ENCODE data around the gene OR6B1. TPM values are rescaled to one million over a fixed set of nuclear protein-coding genes. Genes with fewer than 3 reads are reported as not detected.

OR6B1 gene
- total RNA-seq, 2 experiments from 2014 or later, result not detected

GRCh38 chr7:143979359-143979758 is 20.8 kb upstream of the OR6B1 start:
- Histone ChIP-seq H3K4me1 (ENCODE audit: insufficient read depth, low read length) (no peaks in the 10 kb centered on the region), H3K9me3 (ENCODE audit: control insufficient read depth in 1 of 2, insufficient read depth in 1 of 2, low read length in 2 of 2) (peaks cover 0 to 6% of the 10 kb centered on the region in 2 experiments), H3K27me3 (ENCODE audit: control insufficient read depth in 1 of 2, insufficient read depth in 2 of 2, low read length in 2 of 2) (peaks cover 0 to 2% of the 10 kb centered on the region in 2 experiments), H3K27ac (ENCODE audit: low read depth in 1 of 2, low read length in 2 of 2) (no peak overlapping the region), H3K36me3 (ENCODE audit: insufficient read depth, low read length) (no peaks in the 10 kb centered on the region), H3K4me3 (ENCODE audit: low read length) (no peak overlapping the region)
- DNase-seq (no peak), ATAC-seq (ENCODE audit: poor library complexity) (no peak)
- Mint-ChIP-seq H3K9me3 (no peaks in the 10 kb centered on the region), H3K27ac (no peak overlapping the region), H3K4me3 (no peak overlapping the region), H3K36me3 (ENCODE audit: low read depth) (no peaks in the 10 kb centered on the region), H3K4me1 (ENCODE audit: low read depth) (no peaks in the 10 kb centered on the region), H3K27me3 (peaks cover 14% of the 10 kb centered on the region)
- intact Hi-C loops (cut with DNase I, micrococcal nuclease), result no loop called here
- CTCF ChIA-PET, result no interaction called here
- TF ChIP-seq CTCF (IDR thresholded peaks at IDR 0.05), result no peak
- POLR2A ChIA-PET, result no interaction called here

- Histone ChIP-seq H3K9me3 (ENCODE audit: control insufficient read depth in 1 of 2, insufficient read depth in 1 of 2, low read length in 2 of 2) (peaks cover 0 to 6% of the 10 kb centered on the region in 2 experiments), H3K27ac (ENCODE audit: low read depth in 1 of 2, low read length in 2 of 2) (no peak overlapping the region), H3K27me3 (ENCODE audit: control insufficient read depth in 1 of 2, insufficient read depth in 2 of 2, low read length in 2 of 2) (no peaks in the 10 kb centered on the region), H3K4me3 (ENCODE audit: low read length) (no peak overlapping the region), H3K36me3 (ENCODE audit: insufficient read depth, low read length) (no peaks in the 10 kb centered on the region), H3K4me1 (ENCODE audit: insufficient read depth, low read length) (no peaks in the 10 kb centered on the region)
- intact Hi-C loops (cut with DNase I, micrococcal nuclease), result no loop called here
- CTCF ChIA-PET, result no interaction called here
- Mint-ChIP-seq H3K36me3 (ENCODE audit: low read depth) (no peaks in the 10 kb centered on the region), H3K4me1 (ENCODE audit: low read depth) (no peaks in the 10 kb centered on the region), H3K27me3 (peaks cover 7% of the 10 kb centered on the region), H3K27ac (no peak overlapping the region), H3K9me3 (no peaks in the 10 kb centered on the region), H3K4me3 (no peak overlapping the region)
- no peak for ATAC-seq (ENCODE audit: poor library complexity)
- no peak for DNase-seq
- no peak for TF ChIP-seq CTCF (IDR thresholded peaks at IDR 0.05)
- POLR2A ChIA-PET, result no interaction called here
Observed at GRCh38 chr7:143979998-143980397, 20.1 kb upstream of the OR6B1 start.

- Mint-ChIP-seq H3K36me3 (ENCODE audit: low read depth) (no peaks in the 10 kb centered on the region), H3K27ac (no peak overlapping the region), H3K9me3 (no peaks in the 10 kb centered on the region), H3K4me1 (ENCODE audit: low read depth) (no peaks in the 10 kb centered on the region), H3K27me3 (peaks cover 6% of the 10 kb centered on the region), H3K4me3 (no peak overlapping the region)
- ATAC-seq (ENCODE audit: poor library complexity) (no peak), DNase-seq (no peak)
- Histone ChIP-seq H3K27ac (ENCODE audit: low read depth in 1 of 2, low read length in 2 of 2) (no peak overlapping the region), H3K9me3 (ENCODE audit: control insufficient read depth in 1 of 2, insufficient read depth in 1 of 2, low read length in 2 of 2) (peaks cover 0 to 6% of the 10 kb centered on the region in 2 experiments), H3K4me3 (ENCODE audit: low read length) (no peak overlapping the region), H3K36me3 (ENCODE audit: insufficient read depth, low read length) (no peaks in the 10 kb centered on the region), H3K27me3 (ENCODE audit: control insufficient read depth in 1 of 2, insufficient read depth in 2 of 2, low read length in 2 of 2) (no peaks in the 10 kb centered on the region), H3K4me1 (ENCODE audit: insufficient read depth, low read length) (no peaks in the 10 kb centered on the region)
- ChIA-PET CTCF (no interaction called here), POLR2A (no interaction called here)
- intact Hi-C loops (cut with DNase I, micrococcal nuclease), result no loop called here
- no peak for TF ChIP-seq CTCF (IDR thresholded peaks at IDR 0.05)
Observed at GRCh38 chr7:143980746-143981510, 19.2 kb upstream of the OR6B1 start.

Measured in CD4-positive, alpha-beta T cell (primary cell).